ENCODE measurements around the gene HYKK. TPM values are rescaled to one million over a fixed set of nuclear protein-coding genes. Genes with fewer than 3 reads are reported as not detected.

HYKK gene
- total RNA-seq, 4 donors from 2014 or later, result 5.8 to 8.6 (median 7.6) TPM

DNA sequence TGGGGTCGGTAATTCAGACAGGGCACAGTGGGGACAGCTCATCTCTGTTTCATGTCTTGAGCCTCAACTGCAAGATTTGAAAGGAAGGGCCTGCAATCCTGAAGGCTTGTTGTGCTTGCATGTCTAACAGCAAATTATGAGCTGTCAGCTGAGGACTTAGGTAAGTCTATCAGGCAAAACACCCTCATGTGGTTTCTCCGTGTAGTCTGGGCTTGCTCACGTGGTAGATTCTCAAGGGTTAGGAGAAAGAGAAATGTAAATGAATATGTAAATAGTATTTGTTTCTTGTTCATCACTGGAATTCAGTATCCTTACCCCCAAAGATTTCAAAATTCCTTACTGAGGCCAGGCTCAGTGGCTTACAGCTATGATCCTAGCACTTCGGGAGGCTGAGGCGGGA lies 30.1 kb upstream of the HYKK start:
- H3K9me3 ChIP-seq, result no peaks in the 10 kb centered on the region
- H3K27ac ChIP-seq (replicated peaks in 1 of 4), result no peak overlapping the region
- no peaks in the 10 kb centered on the region for H3K4me1 ChIP-seq
- WGBS, result 77% methylated on average over 5 of the region's 5 CpGs
- TF ChIP-seq EP300 (IDR thresholded peaks at IDR 0.05) (no peak), POLR2A (IDR thresholded peaks at IDR 0.05; ENCODE audit: low read depth) (no peak), POLR2AphosphoS5 (IDR thresholded peaks at IDR 0.05) (no peak)
- TF ChIP-seq, protein P1, sequence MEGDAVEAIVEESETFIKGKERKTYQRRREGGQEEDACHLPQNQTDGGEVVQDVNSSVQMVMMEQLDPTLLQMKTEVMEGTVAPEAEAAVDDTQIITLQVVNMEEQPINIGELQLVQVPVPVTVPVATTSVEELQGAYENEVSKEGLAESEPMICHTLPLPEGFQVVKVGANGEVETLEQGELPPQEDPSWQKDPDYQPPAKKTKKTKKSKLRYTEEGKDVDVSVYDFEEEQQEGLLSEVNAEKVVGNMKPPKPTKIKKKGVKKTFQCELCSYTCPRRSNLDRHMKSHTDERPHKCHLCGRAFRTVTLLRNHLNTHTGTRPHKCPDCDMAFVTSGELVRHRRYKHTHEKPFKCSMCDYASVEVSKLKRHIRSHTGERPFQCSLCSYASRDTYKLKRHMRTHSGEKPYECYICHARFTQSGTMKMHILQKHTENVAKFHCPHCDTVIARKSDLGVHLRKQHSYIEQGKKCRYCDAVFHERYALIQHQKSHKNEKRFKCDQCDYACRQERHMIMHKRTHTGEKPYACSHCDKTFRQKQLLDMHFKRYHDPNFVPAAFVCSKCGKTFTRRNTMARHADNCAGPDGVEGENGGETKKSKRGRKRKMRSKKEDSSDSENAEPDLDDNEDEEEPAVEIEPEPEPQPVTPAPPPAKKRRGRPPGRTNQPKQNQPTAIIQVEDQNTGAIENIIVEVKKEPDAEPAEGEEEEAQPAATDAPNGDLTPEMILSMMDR (IDR thresholded peaks at IDR 0.05), result no peak
- DNase-seq (ENCODE audit: extremely low spot score), result no peak
- no peak overlapping the region for H3K4me3 ChIP-seq
- intact Hi-C loops (cut with DNase I), result no loop called here
- peaks cover 38 to 98% (median 87%) of the 10 kb centered on the region in 4 donors for H3K36me3 ChIP-seq
- H3K27me3 ChIP-seq, result no peaks in the 10 kb centered on the region

DNA sequence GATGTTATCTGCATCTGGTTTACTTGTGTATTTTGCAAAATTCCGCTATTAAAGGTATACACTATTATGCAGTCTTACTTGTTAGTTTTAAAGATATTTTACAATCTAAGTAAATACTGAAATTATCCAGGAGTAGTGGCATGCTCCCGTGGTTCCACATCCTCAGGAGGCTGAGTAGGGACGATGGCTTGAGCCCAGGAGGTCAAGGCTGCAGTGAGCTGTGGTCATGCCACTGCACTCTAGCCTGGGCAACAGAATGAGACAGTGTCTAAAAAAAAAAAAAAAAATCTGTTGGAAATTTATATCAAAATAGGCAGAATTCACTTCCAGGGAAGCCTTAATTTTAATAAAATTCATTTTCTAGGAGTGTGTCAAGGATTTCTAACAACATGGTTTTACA lies 27.7 kb upstream of the HYKK start:
- no peak overlapping the region for H3K27ac ChIP-seq (replicated peaks in 1 of 4)
- H3K36me3 ChIP-seq, result peaks cover 36 to 98% (median 86%) of the 10 kb centered on the region in 4 donors
- no peaks in the 10 kb centered on the region for H3K9me3 ChIP-seq
- H3K4me3 ChIP-seq, result no peak overlapping the region
- no peaks in the 10 kb centered on the region for H3K4me1 ChIP-seq
- TF ChIP-seq, protein P1 (IDR thresholded peaks at IDR 0.05), result no peak
- no peak for TF ChIP-seq POLR2AphosphoS5 (IDR thresholded peaks at IDR 0.05)
- TF ChIP-seq POLR2A (IDR thresholded peaks at IDR 0.05; ENCODE audit: low read depth), result no peak
- no peak for TF ChIP-seq EP300 (IDR thresholded peaks at IDR 0.05)
- intact Hi-C loops (cut with DNase I), result no loop called here
- WGBS, result 93% methylated on average over 3 of the region's 3 CpGs
- DNase-seq (ENCODE audit: extremely low spot score), result no peak
- no peaks in the 10 kb centered on the region for H3K27me3 ChIP-seq

DNA sequence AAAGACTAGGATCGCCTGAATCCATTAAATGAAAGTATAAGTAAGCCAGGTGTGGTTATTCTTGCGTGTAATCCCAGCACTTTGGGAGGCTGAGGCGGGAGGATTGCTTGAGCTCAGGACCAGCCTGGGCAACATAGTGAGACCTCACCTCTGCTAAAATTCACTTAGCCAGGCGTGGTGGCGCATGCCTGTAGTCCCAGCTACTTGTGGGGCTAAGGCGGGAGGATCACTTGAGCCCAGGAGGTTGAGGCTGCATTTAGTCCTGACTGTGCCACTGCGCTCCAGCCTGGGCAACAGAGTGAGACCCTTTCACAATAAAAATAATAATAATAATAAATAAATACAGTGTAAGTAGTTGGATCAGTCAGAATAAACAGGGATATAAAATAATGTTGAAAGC lies 25.5 kb upstream of the HYKK start:
- no peak for DNase-seq (ENCODE audit: extremely low spot score)
- WGBS, result 94% methylated on average over 7 of the region's 7 CpGs
- no peaks in the 10 kb centered on the region for H3K4me1 ChIP-seq
- H3K27me3 ChIP-seq, result no peaks in the 10 kb centered on the region
- TF ChIP-seq POLR2A (IDR thresholded peaks at IDR 0.05; ENCODE audit: low read depth), result no peak
- TF ChIP-seq EP300 (IDR thresholded peaks at IDR 0.05), result no peak
- no peak for TF ChIP-seq POLR2AphosphoS5 (IDR thresholded peaks at IDR 0.05)
- TF ChIP-seq, protein P1 (IDR thresholded peaks at IDR 0.05), result no peak
- H3K9me3 ChIP-seq, result no peaks in the 10 kb centered on the region
- intact Hi-C loops (cut with DNase I), result no loop called here
- H3K27ac ChIP-seq (replicated peaks in 1 of 4), result no peak overlapping the region
- H3K4me3 ChIP-seq, result no peak overlapping the region
- peaks cover 47 to 96% (median 88%) of the 10 kb centered on the region in 4 donors for H3K36me3 ChIP-seq

DNA sequence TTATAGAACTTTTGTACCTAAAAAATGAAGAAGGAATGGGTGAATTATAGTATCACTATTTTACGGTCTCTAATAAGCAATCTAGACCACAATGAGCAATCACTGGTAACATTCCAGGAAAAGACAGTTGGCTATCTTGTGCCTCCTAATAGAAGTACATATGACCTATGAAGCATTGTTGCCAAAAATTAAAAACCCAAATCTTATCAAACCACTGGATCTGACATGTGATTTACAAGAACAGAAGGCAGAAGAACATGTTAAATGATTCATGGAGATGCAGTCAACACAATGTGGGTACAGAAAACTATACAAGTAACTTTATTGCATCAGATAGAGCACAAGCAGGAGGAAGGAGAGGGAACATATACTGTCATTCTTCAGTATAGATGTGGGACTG lies 14.5 kb upstream of the HYKK start:
- no peak for DNase-seq (ENCODE audit: extremely low spot score)
- H3K27me3 ChIP-seq, result no peaks in the 10 kb centered on the region
- H3K4me3 ChIP-seq, result no peak overlapping the region
- TF ChIP-seq EP300 (IDR thresholded peaks at IDR 0.05) (no peak), POLR2A (IDR thresholded peaks at IDR 0.05; ENCODE audit: low read depth) (no peak), POLR2AphosphoS5 (IDR thresholded peaks at IDR 0.05) (no peak)
- TF ChIP-seq, protein P1 (IDR thresholded peaks at IDR 0.05), result no peak
- peaks cover 0 to 4% (median 0%) of the 10 kb centered on the region in 4 donors for H3K4me1 ChIP-seq
- H3K9me3 ChIP-seq, result no peaks in the 10 kb centered on the region
- 76% methylated on average over 1 of the region's 1 CpG for WGBS
- peaks cover 66 to 100% (median 93%) of the 10 kb centered on the region in 4 donors for H3K36me3 ChIP-seq
- intact Hi-C loops (cut with DNase I), result loop anchor here (10.0 kb wide), 1 partner anchor 48 kb away; no protein-coding TSS in a partner anchor
- H3K27ac ChIP-seq (replicated peaks in 1 of 4), result no peak overlapping the region

DNA sequence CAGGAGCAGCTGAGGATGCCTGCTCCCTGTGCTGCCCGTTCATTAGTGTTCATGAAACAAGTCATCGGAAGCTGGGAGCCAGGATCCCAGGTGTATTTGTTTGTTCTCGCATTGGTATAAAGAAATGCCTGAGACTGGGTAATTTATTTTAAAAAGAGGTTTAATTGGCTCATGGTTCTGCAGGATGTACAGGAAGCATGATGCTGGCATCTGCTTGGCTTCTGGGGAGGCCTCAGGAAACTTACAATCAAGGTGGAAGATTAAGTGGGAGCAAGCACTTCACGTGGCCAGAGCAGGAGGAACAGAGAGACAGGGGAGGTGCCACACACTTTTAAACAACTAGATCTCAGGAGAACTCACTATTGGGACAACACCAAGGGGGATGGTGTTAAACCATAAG lies 5.5 kb upstream of the HYKK start:
- H3K36me3 ChIP-seq, result peaks cover 17 to 41% (median 28%) of the 10 kb centered on the region in 4 donors
- no peak for TF ChIP-seq POLR2AphosphoS5 (IDR thresholded peaks at IDR 0.05)
- no peaks in the 10 kb centered on the region for H3K9me3 ChIP-seq
- intact Hi-C loops (cut with DNase I), result no loop called here
- H3K4me1 ChIP-seq, result peaks cover 0 to 7% (median 3%) of the 10 kb centered on the region in 4 donors
- H3K27ac ChIP-seq (replicated peaks in 1 of 4), result no peak overlapping the region
- WGBS, result 73% methylated on average over 4 of the region's 4 CpGs
- no peak for DNase-seq (ENCODE audit: extremely low spot score)
- H3K27me3 ChIP-seq, result no peaks in the 10 kb centered on the region
- no peak overlapping the region for H3K4me3 ChIP-seq
